PC-9 (cell line): Measurements from ENCODE around the gene COX6B1. TPM values are rescaled to one million over a fixed set of nuclear protein-coding genes. Genes with fewer than 3 reads are reported as not detected.

Source experiments
- BruUV-seq: library from RNA; stranded (reverse); fragments of 400-500 nt; replicated peaks from 2 replicates; lab custom pipeline; 2021; lab: Mats Ljungman, UMichigan
- CTCF ChIA-PET: fragments of 300-600 bp; sonication (Branson Sonifier 250); formaldehyde crosslinking; loops from one replicate; lab custom pipeline; 2022; ENCODE audit warnings: antibody characterized with exemption; lab: Charles Lee
- POLR2A ChIA-PET: fragments of 300-600 bp; sonication (Branson Sonifier 250); formaldehyde crosslinking; loops from one replicate; lab custom pipeline; 2022; ENCODE audit warnings: antibody characterized with exemption; ENCODE audit not compliant: unreplicated experiment; lab: Charles Lee
- DNase-seq, 2 experiments: peaks; one replicate each; pipeline versions ENCODE4 v3.0.0 to v3.0.0-alpha.2; 2015 to 2022; ENCODE audit warnings: mixed read lengths in 1 of 2
- H2AFZ ChIP-seq: fragments of 200-600 bp; sonication (generic); 2 replicates; pipeline ENCODE4 v1.8.1; 2017; ENCODE audit warnings: antibody characterized with exemption
- H3F3A ChIP-seq: fragments of 200-600 bp; sonication (generic); 2 replicates; pipeline ENCODE4 v1.8.1; 2017; ENCODE audit warnings: antibody characterized with exemption, mild to moderate bottlenecking, low read depth; ENCODE audit not compliant: insufficient read depth
- H3K27ac ChIP-seq: fragments of 200-600 bp; sonication (generic); 2 replicates; pipeline ENCODE4 v1.6.1; 2016; ENCODE audit warnings: mixed run types
- H3K27me3 ChIP-seq: fragments of 200-600 bp; sonication (generic); 2 replicates; pipeline ENCODE4 v1.6.1; 2016; ENCODE audit warnings: low read depth, mixed run types; ENCODE audit not compliant: insufficient read depth
- H3K36me3 ChIP-seq: fragments of 200-600 bp; sonication (generic); 2 replicates; pipeline ENCODE4 v1.6.1; 2016; ENCODE audit warnings: low read depth, mixed run types
- H3K4me1 ChIP-seq: fragments of 200-600 bp; sonication (generic); replicated peaks from 2 replicates; pipeline ENCODE4 v1.6.1; 2016; ENCODE audit warnings: mixed run types; ENCODE audit not compliant: insufficient read depth
- H3K4me2 ChIP-seq: fragments of 200-600 bp; sonication (generic); 2 replicates; pipeline ENCODE4 v1.6.1; 2017; ENCODE audit warnings: mixed run types
- H3K4me3 ChIP-seq: fragments of 200-600 bp; sonication (generic); 2 replicates; pipeline ENCODE4 v1.6.1; 2016; ENCODE audit warnings: mixed run types
- H3K79me2 ChIP-seq: fragments of 200-600 bp; sonication (generic); 2 replicates; pipeline ENCODE4 v1.6.1; 2017; ENCODE audit warnings: low read depth, mixed run types
- H3K9me2 ChIP-seq: fragments of 200-600 bp; sonication (generic); 2 replicates; pipeline ENCODE4 v1.8.1; 2017; ENCODE audit warnings: mild to moderate bottlenecking; ENCODE audit not compliant: insufficient read depth
- H3K9me3 ChIP-seq: fragments of 200-600 bp; sonication (generic); 2 replicates; pipeline ENCODE4 v1.8.1; 2016; ENCODE audit warnings: low read depth; ENCODE audit not compliant: insufficient read depth
- H4K20me1 ChIP-seq: fragments of 200-600 bp; sonication (generic); 2 replicates; pipeline ENCODE4 v1.8.1; 2017; ENCODE audit not compliant: insufficient read depth
- CTCF ChIP-seq: fragments of 200-600 bp; sonication (generic); conservative IDR thresholded peaks from 2 replicates; pipeline ENCODE4 v1.6.1; 2017; ENCODE audit warnings: mixed run types, antibody characterized with exemption, mild to moderate bottlenecking, moderate library complexity
- EZH2 ChIP-seq: fragments of 200-600 bp; sonication (generic); IDR thresholded peaks from 2 replicates; pipeline ENCODE4 v1.8.0; 2017; ENCODE audit warnings: antibody characterized with exemption, low read depth
- intact Hi-C: fragments of 100-400 bp; cut with micrococcal nuclease; formaldehyde crosslinking; loops from one replicate; pipeline ENCODE4 v1.10.0; 2022; ENCODE audit not compliant: unreplicated experiment
- total RNA-seq: library from RNA; stranded (reverse); gene quantifications from 2 replicates; pipeline ENCODE4 v1.2.3, GENCODE V29; 2021

COX6B1 gene
- total RNA-seq, 1 experiment from 2014 or later: 489 TPM

DNA sequence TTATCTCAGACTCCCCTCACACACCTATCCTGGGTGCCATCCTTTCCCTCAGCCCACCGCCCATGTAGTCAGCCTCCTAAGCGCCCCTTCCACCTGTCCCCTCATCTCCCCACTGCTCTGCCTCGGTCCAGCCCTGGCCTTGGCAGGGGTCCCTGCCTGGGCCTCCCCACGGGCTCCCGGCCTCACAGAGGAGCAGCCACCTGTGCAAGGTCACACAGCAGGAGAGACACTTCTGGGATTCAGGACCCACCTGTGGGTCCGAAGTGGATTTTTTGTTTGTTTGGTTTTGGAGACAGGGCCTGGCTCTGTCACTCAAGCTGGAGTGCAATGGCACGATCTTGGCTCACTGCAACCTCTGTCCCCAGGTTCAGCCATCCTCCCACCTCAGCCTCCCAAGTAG is 17.5 kb downstream of the COX6B1 start:
- Histone ChIP-seq H3K79me2 (no peaks in the 10 kb centered on the region), H3K4me2 (no peak overlapping the region), H3K36me3 (no peaks in the 10 kb centered on the region), H4K20me1 (no peaks in the 10 kb centered on the region), H3K9me2 (no peaks in the 10 kb centered on the region), H3F3A (peaks cover 15% of the 10 kb centered on the region; the same call in 1 of the 2 replicates), H3K27me3 (peaks cover 17% of the 10 kb centered on the region), H3K9me3 (no peaks in the 10 kb centered on the region), H3K4me1 (no peaks in the 10 kb centered on the region), H2AFZ (no peak overlapping the region), H3K27ac (no peak overlapping the region), H3K4me3 (no peak overlapping the region)
- DNase-seq: no peak
- BruUV-seq: no TSS peak
- POLR2A ChIA-PET: no interaction called here
- intact Hi-C loops: no loop called here
- no peak for TF ChIP-seq CTCF
- TF ChIP-seq EZH2: no peak
- CTCF ChIA-PET: no interaction called here

DNA sequence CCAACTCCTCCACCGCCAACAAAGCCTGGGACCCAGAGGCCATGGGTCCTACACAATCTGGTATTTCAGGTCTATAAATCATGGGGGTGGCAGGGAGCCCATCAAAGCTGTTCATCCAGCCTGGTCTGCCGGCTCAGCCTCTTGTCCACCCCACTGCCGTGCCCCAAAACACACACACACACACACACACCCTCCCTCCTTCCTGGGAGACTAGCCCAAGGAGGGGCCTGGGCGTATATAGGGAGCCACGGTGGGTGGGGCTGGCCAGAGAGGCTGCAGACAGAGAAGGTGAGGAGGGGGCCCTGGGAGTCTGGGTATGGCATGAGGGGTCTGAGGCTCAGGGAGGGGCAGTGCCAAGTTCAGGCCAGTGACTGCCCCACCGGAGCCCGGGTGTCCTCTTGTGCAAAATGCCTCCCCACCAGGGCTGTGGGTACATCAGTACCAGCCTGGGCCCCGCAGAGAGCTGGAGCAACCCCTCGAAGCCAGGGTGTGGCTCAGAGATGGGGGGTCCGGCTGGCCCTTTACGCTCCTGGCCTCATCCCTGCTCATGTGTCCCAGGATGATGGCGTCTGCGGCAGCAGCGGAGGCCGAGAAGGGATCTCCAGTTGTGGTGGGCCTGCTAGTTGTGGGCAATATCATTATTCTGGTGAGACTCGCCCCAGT is 18.3 kb downstream of the COX6B1 start, which contains the start of gene UPK1A:
Gene UPK1A, plus strand, starts transcription at position 267 of the 663 bp plus-strand sequence. Its CDS starts 296 bp downstream, at position 563.
- no peaks in the 10 kb centered on the region for H3K36me3 ChIP-seq
- DNase-seq: no peak
- no peak within 1 kb of the TSS for H2AFZ ChIP-seq
- TF ChIP-seq CTCF: no peak
- no peak for TF ChIP-seq EZH2
- no peak within 1 kb of the TSS for H3K4me2 ChIP-seq
- intact Hi-C loops: no loop called here
- no TSS peak for BruUV-seq
- no peaks in the 10 kb centered on the region for H3K9me3 ChIP-seq
- ChIA-PET CTCF (no interaction called here), POLR2A (no interaction called here)
- peaks cover 8% of the 10 kb centered on the region; the same call in 1 of the 2 replicates for H3F3A ChIP-seq
- no peaks in the 10 kb centered on the region for H4K20me1 ChIP-seq
- no peaks in the 10 kb centered on the region for H3K4me1 ChIP-seq
- peaks cover 19% of the 10 kb centered on the region for H3K27me3 ChIP-seq
- H3K27ac ChIP-seq: no peak within 1 kb of the TSS
- no peak within 1 kb of the TSS for H3K4me3 ChIP-seq
- H3K9me2 ChIP-seq: no peaks in the 10 kb centered on the region
- no peaks in the 10 kb centered on the region for H3K79me2 ChIP-seq

GRCh38 chr19:35669566-35669965 is 21.4 kb downstream of the COX6B1 start:
- H3K9me3 ChIP-seq: no peaks in the 10 kb centered on the region
- no peaks in the 10 kb centered on the region for H4K20me1 ChIP-seq
- intact Hi-C loops: no loop called here
- ChIA-PET POLR2A (no interaction called here), CTCF (no interaction called here)
- no TSS peak for BruUV-seq
- no peak overlapping the region for H2AFZ ChIP-seq
- no peak overlapping the region for H3K4me2 ChIP-seq
- peaks cover 6% of the 10 kb centered on the region; the same call in 1 of the 2 replicates for H3K4me1 ChIP-seq
- H3K27me3 ChIP-seq: peaks cover 19% of the 10 kb centered on the region
- H3K36me3 ChIP-seq: no peaks in the 10 kb centered on the region
- no peak overlapping the region for H3K4me3 ChIP-seq
- no peak overlapping the region for H3K27ac ChIP-seq
- H3F3A ChIP-seq: peaks cover 6% of the 10 kb centered on the region; the same call in 1 of the 2 replicates
- no peaks in the 10 kb centered on the region for H3K9me2 ChIP-seq
- TF ChIP-seq CTCF (no peak), EZH2 (no peak)
- no peaks in the 10 kb centered on the region for H3K79me2 ChIP-seq
- DNase-seq: no peak
